HG02642 (cell line): ENCODE data around the gene PCDHGA9.
"Not testable (repeated sequence)": the region's sequence is repeated elsewhere in the genome, so short reads cannot be mapped to it uniquely, and the experiment has no call there.

Source experiments
- ATAC-seq: cut with Tn5 transposase; IDR thresholded peaks from one replicate; pipeline ENCODE4 v1.9.1; 2021; ENCODE audit warnings: mild to moderate bottlenecking; ENCODE audit not compliant: unreplicated experiment, poor library complexity

Gene PCDHGA9

DNA sequence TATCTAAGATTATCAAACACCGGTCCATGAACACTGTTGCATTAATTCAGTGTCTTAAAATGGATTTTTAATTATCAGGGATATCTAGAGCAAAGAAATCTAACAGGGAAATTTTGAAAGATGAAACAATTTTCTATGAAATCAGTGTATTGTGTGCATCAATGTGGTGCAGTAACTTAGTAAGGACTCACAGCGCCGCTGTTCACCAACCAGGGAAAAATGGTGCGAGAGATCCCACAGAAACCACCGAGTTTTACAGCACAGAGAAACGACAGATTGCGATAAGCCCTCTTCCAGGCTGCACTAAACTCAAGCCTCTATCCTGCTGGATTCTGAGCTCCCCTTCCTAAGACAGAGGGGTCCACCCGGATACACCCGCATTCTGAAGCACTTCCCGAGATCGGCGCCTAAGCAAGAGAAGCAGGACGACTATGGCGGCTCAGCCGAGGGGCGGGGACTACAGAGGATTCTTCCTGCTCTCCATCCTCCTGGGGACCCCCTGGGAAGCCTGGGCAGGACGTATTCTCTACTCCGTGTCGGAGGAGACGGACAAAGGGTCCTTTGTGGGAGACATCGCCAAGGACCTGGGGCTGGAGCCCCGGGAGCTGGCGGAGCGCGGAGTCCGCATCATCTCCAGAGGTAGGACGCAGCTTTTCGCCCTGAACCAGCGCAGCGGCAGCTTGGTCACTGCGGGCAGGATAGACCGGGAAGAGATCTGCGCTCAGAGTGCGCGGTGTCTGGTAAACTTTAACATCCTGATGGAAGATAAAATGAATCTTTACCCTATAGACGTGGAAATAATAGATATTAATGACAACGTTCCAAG is 19.9 kb upstream of the PCDHGA9 start, which contains the start of gene PCDHGA7:
TSS of gene PCDHGA7 (plus strand) at position 274 of the 826 bp plus-strand sequence. CDS start at position 432, 158 bp downstream.
- no peak for ATAC-seq

DNA sequence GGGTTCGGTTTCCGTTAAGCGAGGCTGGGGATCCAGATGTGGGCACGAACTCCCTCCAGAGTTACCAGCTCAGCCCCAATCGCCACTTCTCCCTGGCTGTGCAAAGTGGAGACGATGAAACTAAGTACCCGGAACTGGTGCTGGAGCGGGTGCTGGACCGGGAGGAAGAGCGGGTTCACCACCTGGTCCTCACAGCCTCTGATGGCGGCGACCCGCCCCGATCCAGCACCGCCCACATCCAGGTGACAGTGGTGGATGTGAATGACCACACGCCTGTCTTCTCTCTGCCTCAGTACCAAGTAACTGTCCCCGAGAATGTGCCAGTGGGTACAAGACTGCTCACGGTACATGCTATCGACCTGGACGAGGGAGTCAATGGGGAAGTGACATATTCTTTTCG is 19.2 kb upstream of the PCDHGA9 start:
- no peak for ATAC-seq

DNA sequence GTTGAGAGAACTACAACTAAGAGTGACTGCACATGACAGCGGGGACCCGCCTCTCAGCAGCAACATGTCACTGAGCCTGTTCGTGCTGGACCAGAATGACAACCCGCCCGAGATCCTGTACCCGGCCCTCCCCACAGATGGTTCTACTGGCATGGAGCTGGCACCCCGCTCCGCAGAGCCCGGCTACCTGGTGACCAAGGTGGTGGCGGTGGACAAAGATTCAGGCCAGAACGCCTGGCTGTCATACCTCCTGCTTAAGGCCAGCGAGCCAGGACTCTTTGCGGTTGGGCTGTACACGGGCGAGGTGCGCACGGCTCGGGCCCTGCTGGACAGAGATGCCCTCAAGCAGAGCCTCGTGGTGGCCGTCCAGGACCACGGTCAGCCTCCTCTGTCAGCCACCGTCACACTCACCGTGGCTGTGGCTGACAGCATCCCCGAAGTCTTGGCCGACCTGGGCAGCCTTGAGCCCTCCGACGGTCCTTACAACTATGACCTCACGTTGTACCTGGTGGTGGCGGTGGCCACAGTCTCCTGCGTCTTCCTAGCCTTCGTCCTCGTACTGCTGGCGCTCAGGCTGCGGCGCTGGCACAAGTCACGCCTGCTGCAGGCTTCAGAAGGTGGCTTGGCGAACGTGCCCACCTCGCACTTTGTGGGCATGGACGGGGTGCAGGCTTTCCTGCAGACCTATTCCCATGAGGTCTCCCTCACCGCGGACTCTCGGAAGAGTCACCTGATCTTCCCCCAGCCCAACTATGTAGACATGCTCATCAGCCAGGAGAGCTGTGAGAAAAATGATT is 17.9 kb upstream of the PCDHGA9 start:
- no peak for ATAC-seq

DNA sequence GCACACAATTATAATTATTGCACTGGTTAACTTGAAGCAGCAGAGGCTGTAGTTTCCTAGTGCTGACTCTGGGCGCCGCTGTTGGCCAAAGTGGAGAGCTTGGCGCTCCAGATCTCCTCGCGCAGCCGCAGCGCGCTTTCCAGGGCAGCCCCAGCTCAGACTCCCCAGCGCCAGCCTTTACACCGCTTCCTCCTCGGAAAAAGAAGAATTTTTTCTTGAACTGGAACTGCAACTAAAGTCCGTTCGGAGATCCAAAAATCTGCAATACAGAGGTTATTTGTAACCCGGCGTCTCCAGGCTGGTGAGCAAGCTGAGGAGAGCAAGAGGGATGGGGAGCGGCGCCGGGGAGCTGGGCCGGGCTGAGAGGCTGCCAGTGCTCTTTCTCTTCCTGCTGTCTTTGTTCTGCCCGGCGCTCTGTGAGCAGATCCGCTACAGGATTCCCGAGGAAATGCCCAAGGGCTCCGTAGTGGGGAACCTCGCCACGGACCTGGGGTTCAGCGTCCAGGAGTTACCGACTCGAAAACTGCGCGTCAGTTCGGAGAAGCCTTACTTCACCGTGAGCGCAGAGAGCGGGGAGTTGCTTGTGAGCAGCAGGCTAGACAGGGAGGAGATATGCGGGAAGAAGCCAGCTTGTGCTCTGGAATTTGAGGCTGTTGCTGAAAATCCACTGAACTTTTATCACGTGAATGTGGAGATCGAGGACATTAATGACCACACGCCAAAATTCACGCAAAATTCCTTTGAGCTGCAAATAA is 14.8 kb upstream of the PCDHGA9 start, which contains the start of gene PCDHGB4:
TSS of gene PCDHGB4 (plus strand) at position 142 of the 755 bp plus-strand sequence. CDS start at position 329, 187 bp downstream.
- not testable (repeated sequence) for ATAC-seq

DNA sequence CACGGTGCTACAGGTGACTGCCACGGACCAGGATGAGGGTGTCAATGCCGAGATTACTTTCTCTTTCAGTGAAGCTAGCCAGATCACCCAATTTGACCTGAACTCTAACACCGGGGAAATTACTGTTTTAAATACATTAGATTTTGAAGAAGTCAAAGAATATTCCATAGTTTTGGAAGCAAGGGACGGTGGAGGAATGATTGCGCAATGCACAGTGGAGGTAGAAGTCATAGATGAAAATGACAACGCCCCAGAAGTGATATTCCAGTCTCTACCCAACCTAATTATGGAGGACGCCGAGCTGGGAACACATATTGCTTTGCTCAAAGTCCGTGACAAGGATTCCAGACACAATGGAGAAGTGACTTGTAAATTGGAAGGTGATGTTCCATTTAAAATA is 13.9 kb upstream of the PCDHGA9 start:
- no peak for ATAC-seq

DNA sequence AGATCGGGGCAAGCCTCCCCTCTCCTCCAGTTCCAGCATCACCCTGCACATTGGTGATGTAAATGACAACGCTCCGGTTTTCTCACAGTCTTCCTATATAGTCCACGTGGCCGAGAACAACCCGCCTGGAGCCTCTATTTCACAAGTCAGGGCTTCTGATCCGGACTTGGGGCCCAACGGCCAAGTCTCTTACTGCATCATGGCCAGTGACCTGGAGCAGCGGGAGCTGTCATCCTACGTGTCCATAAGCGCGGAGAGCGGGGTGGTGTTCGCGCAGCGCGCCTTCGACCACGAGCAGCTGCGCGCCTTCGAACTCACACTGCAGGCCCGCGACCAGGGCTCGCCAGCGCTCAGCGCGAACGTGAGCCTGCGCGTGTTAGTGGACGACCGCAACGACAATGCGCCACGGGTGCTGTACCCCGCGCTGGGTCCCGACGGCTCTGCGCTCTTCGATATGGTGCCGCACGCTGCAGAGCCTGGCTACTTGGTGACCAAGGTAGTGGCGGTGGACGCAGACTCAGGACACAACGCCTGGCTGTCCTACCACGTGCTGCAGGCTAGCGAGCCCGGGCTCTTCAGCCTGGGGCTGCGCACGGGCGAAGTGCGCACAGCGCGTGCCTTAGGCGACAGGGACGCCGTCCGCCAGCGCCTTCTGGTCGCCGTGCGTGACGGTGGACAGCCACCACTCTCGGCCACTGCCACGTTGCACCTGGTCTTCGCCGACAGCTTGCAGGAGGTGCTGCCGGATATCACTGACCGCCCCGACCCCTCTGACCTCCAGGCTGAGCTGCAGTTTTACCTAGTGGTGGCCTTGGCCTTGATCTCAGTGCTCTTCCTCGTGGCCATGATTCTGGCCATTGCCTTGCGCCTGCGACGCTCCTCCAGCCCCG is 13.2 kb upstream of the PCDHGA9 start:
- ATAC-seq: no peak

DNA sequence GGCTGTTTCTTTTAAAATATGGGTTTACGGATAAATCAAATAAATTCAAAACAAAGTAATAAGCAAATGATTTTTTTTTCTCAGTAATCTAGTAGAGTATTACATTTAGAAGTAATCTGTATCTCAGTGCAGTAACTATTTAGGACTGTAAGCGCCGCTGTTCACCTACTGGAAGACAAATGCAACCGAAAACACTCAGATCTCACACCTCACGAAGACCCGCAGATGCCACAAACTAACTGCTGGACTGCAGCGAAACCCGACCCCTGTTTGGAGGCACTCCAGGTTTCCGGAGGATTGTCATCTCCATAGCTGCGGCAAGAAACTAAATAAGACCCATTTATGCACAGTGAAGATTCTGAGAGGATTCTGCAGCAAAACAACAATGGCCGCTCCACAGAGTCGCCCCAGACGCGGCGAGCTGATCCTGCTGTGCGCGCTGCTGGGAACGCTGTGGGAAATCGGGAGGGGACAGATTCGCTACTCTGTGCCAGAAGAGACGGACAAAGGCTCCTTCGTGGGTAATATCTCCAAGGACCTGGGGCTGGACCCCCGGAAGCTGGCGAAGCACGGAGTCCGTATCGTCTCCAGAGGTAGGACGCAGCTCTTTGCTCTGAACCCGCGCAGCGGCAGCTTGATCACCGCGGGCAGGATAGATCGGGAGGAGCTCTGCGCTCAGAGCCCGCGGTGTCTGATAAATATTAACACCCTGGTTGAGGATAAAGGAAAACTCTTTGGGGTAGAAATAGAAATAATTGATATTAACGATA is 10.0 kb upstream of the PCDHGA9 start, which contains the start of gene PCDHGA8:
TSS of gene PCDHGA8 (plus strand) at position 205 of the 770 bp plus-strand sequence. CDS start at position 386, 181 bp downstream.
- no peak for ATAC-seq

DNA sequence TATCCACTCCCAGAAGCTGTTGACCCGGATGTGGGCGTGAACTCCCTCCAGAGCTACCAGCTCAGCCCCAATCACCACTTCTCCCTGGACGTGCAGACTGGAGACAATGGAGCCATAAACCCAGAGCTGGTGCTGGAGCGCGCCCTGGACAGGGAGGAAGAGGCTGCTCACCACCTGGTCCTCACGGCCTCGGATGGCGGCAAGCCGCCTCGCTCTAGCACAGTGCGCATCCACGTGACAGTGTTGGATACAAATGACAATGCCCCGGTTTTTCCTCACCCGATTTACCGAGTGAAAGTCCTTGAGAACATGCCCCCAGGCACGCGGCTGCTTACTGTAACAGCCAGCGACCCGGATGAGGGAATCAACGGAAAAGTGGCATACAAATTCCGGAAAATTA is 9.3 kb upstream of the PCDHGA9 start:
- no peak for ATAC-seq

DNA sequence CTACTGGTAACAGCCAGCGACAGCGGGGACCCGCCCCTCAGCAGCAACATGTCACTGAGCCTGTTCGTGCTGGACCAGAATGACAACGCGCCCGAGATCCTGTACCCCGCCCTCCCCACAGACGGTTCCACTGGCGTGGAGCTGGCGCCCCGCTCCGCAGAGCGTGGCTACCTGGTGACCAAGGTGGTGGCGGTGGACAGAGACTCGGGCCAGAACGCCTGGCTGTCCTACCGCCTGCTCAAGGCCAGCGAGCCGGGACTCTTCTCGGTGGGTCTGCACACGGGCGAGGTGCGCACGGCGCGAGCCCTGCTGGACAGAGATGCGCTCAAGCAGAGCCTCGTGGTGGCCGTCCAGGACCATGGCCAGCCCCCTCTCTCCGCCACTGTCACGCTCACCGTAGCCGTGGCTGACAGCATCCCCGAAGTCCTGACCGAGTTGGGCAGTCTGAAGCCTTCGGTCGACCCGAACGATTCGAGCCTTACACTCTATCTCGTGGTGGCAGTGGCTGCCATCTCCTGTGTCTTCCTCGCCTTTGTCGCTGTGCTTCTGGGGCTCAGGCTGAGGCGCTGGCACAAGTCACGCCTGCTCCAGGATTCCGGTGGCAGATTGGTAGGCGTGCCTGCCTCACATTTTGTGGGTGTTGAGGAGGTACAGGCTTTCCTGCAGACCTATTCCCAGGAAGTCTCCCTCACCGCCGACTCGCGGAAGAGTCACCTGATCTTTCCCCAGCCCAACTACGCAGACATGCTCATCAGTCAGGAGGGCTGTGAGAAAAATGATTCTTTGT is 8.0 kb upstream of the PCDHGA9 start:
- ATAC-seq: not testable (repeated sequence)

DNA sequence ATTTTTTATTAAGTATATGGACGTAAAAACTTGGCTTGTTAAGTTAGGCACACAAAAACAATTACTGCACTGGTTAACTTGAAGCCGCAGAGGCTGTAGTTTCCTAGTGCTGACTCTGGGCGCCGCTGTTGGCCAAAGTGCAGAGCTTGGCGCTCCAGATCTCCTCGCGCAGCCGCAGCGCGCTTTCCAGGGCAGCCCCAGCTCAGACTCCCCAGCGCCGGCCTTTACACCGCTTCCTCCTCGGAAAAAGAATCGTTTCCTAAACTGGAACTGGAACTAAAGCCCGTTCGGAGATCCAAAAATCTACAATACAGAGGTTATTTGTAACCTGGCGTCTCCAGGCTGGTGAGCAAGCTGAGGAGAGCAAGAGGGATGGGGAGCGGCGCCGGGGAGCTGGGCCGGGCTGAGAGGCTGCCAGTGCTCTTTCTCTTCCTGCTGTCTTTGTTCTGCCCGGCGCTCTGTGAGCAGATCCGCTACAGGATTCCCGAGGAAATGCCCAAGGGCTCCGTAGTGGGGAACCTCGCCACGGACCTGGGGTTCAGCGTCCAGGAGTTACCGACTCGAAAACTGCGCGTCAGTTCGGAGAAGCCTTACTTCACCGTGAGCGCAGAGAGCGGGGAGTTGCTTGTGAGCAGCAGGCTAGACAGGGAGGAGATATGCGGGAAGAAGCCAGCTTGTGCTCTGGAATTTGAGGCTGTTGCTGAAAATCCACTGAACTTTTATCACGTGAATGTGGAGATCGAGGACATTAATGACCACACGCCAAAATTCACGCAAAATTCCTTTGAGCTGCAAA is 4.6 kb upstream of the PCDHGA9 start, which contains the start of gene PCDHGB5:
TSS of gene PCDHGB5 (plus strand) at position 192 of the 796 bp plus-strand sequence. CDS start at position 373, 181 bp downstream.
- ATAC-seq: peak; percentile 97

DNA sequence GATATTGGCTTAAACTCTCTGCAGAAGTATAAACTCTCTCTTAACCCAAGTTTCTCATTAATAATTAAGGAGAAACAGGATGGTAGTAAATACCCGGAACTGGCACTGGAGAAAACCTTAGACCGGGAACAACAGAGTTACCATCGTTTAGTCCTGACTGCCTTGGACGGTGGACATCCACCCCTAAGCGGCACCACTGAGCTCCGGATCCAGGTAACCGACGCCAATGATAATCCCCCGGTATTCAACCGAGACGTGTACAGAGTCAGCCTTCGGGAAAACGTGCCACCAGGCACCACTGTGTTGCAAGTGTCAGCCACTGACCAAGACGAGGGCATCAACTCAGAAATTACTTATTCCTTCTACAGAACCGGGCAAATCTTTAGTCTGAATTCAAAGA is 4.0 kb upstream of the PCDHGA9 start:
- no peak for ATAC-seq

DNA sequence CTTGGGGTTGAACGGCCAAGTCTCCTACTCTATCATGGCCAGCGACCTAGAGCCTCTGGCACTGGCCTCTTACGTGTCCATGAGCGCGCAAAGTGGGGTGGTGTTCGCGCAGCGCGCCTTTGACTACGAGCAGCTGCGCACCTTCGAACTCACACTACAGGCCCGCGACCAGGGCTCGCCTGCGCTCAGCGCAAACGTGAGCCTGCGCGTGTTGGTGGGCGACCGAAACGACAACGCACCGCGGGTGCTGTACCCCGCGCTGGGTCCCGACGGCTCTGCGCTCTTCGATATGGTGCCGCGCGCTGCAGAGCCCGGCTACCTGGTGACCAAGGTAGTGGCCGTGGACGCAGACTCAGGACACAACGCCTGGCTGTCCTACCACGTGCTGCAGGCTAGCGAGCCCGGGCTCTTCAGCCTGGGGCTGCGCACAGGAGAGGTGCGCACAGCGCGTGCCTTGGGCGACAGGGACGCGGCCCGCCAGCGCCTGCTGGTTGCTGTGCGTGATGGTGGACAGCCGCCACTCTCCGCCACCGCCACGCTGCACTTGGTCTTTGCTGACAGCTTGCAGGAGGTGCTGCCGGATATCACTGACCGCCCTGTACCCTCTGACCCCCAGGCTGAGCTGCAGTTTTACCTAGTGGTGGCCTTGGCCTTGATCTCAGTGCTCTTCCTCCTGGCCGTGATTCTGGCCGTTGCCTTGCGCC is 2.9 kb upstream of the PCDHGA9 start:
- ATAC-seq: no peak

DNA sequence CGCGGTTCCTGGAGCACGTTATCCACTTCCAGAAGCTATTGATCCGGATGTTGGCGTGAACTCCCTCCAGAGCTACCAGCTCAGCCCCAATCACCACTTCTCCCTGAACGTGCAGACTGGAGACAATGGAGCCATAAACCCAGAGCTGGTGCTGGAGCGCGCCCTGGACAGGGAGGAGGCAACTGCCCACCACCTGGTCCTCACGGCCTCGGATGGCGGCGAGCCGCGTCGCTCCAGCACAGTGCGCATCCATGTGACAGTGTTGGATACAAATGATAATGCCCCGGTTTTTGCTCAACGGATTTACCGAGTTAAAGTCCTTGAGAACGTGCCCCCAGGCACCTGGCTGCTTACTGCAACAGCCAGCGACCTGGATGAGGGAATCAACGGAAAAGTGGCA is 809 bp downstream of the PCDHGA9 start:
- ATAC-seq: no peak

DNA sequence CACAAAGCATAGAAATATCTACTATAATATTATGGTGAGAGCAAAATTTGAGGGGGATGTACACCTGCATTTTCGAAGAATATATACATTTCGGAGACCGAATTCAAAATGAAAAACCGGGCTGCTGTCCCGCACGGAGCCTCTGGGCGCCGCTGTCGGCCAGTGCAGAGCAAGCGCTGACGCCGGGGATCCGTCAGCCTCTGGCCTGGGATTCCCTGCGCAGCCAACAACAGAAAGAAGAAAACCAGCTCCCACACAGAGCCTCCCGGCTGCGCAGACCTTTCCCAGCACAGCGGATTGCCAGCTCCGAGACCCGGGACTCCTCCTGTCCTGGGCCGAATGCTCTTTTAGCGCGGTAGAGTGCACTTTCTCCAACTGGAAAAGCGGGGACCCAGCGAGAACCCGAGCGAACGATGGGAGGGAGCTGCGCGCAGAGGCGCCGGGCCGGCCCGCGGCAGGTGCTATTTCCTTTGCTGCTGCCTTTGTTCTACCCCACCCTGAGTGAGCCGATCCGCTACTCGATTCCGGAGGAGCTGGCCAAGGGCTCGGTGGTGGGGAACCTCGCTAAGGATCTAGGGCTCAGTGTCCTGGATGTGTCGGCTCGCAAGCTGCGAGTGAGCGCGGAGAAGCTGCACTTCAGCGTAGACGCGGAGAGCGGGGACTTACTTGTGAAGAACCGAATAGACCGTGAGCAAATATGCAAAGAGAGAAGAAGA is 5.4 kb downstream of the PCDHGA9 start, which contains the start of gene PCDHGB6:
TSS of gene PCDHGB6 (plus strand) at position 232 of the 716 bp plus-strand sequence. CDS start at position 414, 182 bp downstream.
- ATAC-seq: peak; percentile 79

DNA sequence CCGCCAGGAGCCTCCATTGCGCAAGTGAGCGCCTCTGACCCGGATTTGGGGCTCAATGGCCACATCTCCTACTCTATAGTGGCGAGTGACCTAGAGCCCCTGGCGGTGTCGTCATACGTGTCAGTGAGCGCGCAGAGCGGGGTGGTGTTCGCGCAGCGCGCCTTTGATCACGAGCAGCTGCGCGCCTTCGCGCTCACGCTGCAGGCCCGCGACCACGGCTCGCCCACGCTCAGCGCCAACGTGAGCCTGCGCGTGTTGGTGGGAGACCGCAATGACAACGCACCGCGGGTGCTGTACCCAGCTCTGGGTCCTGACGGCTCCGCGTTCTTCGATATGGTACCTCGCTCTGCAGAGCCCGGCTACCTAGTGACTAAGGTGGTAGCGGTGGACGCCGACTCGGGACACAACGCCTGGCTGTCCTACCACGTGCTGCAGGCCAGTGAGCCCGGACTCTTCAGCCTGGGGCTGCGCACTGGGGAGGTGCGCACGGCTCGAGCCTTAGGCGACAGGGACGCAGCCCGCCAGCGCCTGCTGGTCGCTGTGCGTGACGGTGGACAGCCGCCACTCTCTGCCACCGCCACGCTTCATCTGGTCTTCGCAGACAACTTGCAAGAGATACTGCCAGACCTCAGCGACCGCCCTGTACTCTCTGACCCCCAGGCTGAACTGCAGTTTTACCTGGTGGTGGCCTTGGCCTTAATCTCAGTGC is 7.2 kb downstream of the PCDHGA9 start:
- no peak for ATAC-seq
